Middle frontal gyrus (tissue), 1 donor: ENCODE data around the gene ATM.

Experiments
- DNase-seq: peaks from one replicate; pipeline ENCODE4 v3.0.0-alpha.2; 2015; ENCODE audit warnings: low spot score; ENCODE audit errors: extremely low spot score

ATM gene, protein sequence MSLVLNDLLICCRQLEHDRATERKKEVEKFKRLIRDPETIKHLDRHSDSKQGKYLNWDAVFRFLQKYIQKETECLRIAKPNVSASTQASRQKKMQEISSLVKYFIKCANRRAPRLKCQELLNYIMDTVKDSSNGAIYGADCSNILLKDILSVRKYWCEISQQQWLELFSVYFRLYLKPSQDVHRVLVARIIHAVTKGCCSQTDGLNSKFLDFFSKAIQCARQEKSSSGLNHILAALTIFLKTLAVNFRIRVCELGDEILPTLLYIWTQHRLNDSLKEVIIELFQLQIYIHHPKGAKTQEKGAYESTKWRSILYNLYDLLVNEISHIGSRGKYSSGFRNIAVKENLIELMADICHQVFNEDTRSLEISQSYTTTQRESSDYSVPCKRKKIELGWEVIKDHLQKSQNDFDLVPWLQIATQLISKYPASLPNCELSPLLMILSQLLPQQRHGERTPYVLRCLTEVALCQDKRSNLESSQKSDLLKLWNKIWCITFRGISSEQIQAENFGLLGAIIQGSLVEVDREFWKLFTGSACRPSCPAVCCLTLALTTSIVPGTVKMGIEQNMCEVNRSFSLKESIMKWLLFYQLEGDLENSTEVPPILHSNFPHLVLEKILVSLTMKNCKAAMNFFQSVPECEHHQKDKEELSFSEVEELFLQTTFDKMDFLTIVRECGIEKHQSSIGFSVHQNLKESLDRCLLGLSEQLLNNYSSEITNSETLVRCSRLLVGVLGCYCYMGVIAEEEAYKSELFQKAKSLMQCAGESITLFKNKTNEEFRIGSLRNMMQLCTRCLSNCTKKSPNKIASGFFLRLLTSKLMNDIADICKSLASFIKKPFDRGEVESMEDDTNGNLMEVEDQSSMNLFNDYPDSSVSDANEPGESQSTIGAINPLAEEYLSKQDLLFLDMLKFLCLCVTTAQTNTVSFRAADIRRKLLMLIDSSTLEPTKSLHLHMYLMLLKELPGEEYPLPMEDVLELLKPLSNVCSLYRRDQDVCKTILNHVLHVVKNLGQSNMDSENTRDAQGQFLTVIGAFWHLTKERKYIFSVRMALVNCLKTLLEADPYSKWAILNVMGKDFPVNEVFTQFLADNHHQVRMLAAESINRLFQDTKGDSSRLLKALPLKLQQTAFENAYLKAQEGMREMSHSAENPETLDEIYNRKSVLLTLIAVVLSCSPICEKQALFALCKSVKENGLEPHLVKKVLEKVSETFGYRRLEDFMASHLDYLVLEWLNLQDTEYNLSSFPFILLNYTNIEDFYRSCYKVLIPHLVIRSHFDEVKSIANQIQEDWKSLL (N-terminal part only)

DNA sequence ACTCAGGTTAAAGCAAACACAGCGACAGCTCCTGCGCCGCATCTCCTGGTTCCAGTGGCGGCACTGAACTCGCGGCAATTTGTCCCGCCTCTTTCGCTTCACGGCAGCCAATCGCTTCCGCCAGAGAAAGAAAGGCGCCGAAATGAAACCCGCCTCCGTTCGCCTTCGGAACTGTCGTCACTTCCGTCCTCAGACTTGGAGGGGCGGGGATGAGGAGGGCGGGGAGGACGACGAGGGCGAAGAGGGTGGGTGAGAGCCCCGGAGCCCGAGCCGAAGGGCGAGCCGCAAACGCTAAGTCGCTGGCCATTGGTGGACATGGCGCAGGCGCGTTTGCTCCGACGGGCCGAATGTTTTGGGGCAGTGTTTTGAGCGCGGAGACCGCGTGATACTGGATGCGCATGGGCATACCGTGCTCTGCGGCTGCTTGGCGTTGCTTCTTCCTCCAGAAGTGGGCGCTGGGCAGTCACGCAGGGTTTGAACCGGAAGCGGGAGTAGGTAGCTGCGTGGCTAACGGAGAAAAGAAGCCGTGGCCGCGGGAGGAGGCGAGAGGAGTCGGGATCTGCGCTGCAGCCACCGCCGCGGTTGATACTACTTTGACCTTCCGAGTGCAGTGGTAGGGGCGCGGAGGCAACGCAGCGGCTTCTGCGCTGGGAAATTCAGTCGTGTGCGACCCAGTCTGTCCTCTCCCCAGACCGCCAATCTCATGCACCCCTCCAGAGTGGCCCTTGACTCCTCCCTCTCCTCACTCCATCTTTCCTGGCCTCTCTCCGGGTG is at the start of gene ATM, which contains the start of gene NPAT:
ATM (plus strand) TSS at position 494 of the 774 bp plus-strand sequence. CDS start 4,558 bp downstream, outside the sequence.
NPAT (minus strand) TSS at position 65 of the 774 bp plus-strand sequence. CDS start 102 bp downstream, outside the sequence.
- DNase-seq, result peak; percentile 99

DNA sequence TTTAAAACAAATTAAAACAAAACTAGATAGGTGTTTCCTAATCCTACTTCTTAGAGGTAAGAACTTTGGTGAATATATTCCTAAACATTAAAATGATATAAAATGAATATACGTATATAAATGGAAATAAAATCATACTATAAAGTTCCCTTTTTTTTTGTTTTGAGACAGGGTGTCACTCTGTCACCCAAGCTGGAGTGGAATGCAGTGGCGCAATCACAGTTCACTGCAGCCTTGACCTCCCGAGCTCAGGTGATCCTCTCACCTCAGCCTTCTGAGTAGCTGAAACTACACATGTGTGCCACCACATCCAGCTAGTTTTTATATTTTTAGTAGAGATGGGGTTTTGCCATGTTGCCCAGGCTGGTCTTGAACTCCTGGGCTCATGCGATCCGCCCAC is 45.3 kb upstream of the ATM start:
- DNase-seq, result no peak

DNA sequence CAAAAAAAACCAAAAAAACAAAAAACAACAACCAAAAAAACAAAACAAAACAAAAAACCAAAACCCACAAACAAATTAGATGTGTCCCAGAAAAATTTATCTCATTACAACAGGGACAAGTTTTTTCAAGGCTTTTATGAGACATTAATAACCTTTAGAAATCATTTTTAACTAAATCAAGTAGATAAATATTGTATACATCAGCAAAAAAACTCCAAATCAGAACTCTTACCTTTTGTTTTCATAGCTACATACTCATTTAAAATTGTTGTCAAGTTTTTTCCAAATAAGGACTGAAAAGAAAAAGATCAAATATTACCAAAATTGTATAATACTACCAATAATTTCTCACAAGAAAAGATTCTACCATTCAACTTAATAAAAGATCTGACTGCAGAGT is 29.1 kb upstream of the ATM start:
- DNase-seq, result no peak

DNA sequence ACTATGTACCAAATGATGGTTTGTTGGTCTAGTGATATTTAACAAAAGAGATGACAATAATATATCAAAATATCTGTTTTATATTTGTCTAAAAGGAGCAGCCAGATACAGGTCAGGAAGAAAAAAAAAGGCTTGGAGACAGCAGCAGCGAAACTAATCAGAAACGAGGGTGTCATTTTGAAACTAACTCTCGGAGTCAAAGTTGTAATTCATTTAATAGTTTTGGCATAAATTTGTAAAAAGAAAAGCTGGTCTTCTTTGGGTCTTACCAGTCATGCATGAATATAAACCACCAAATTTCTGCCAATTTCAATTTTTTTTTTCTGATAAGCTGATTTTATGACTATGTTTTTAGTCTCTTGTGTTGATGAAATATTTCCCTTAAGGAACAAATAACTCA is 26.0 kb upstream of the ATM start:
- no peak for DNase-seq

DNA sequence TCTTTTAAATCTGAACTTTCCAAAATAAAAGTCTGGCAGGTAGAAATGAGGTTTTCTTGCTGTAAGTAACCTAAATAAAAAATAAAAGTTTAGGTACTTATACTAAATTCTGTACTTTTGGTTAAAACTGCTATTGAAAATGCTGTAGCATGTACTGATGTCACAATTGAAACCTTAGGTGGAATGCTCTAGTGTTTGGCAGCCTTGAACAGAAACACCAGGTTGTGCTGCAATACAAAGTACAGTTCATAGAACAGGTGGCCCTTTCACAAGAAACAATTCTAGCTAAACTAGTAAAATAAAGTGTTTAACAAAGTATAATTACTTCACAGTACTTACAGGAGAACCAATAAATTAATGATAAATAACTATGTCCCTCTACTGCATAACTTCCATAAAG is 25.5 kb upstream of the ATM start:
- DNase-seq, result no peak

DNA sequence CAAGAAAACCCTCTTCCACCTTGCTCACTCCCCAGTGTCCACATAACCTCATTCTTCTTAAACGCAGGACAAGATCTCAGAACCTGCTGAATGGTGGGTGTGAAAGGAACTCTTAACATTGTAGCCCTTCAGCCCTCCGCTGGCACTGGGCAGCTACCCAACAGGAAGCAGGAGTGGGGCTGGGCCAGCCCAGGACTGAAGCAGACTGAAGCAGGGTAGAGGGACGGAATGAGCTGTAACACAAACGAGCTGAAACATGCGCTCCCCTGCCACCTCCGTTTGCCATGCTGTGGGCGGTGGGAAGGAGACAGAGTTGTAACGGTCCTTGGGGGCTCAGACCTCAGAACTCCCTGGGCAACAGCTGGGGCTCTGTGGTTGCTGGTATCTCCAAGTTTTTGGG is 24.0 kb upstream of the ATM start:
- no peak for DNase-seq

DNA sequence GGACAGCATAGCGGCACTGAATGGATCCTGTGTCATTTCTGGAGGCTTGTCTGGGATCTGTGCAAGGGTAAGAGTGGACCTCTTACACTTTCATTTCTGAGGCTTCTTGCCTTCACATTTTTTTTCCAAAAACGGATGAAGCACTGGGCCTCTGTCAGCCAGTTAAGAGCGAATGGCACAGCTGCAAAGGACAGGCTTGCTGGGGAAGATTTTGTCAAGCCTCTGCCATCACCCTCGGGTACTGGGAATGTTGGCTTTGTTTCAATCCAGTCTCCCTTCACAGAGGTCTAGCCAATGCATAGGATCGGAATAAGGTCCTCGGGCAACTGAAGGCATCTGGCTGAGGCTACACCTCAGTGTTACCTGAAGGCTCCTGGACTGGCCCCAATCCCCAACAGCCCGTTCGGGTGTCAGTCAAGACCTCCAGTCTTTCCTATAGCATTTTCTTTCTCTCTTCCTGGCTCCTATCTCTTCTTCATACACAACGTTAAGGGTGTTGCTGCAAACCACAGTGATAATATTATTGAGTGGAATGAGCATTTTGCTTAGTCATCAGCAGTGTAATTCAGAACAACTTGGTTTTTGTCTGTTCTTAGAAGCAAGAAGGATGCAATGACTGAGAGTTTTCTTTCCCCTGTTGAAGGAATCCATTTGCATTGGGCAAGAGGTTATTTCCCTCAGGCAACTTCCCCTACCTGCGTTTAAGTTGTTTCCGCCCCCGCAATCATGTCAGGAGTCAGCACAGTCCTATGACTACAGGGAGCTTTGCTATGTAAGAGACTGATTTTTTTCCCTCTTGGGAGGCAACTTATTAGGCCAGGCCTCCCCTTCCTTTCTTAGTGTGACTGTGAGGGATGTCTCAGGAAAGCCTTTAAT is 23.2 kb upstream of the ATM start:
- no peak for DNase-seq

DNA sequence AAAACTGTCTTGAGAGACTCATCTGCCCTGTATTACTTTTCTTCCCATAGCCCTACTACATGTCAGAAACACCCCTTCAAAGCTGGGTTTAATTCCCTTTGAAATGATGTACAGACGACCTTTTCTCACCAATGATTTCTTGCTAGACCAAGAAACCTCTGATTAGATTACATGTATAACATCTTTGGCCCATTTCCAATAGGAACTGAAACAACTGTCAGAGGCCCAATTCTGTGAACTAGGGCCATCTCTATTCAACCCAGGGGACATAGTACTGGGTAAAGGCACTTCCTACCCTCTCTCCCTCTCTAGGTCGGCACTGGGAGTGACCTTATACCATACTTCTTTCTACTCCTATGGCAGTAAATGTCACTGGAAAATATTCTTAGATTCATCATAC is 19.8 kb upstream of the ATM start:
- DNase-seq, result no peak

DNA sequence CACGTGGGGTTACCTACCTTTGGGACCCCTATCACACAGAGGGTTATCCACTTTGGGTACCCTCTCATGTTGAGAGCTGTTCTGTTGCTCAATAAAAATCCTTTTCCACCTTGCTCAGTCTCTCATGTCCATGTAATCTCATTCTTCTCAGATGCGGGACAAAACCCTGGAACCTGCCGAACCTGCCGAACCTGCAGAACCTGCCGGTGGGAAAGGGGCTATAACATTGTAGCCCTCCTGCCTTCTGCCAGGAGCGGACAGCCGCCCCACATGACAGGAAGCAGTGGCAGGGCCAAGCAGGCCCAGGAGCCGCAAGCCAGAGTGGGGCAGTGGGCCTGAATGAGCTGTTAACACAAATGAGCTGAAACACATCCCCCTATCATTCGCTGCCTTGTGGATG is 18.5 kb upstream of the ATM start:
- DNase-seq, result no peak

DNA sequence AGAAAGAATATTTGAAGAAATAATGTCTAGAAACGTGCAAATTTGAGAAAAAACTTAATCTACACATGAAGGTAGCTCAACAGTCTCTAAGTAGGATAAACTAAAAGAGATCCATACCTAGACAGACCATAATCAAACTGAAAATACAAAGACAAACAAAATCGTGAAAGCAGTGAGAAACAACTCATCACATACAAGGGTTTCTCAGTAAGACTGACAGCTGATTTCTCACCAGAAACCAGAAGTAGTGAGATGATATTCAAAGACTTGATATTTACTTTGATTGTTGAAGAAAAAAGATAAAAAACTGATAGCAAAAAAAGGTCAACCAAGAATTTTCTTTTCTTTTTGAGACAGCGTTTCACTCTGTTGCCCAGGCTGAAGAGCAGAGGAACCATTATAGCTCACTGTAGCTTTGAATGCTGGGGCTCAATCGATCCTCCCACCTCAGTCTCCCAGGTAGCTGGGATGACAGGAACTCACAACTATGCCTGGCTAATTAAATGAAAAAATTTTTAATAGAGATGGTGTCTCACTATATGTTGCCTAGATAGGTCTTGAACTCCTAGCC is 17.9 kb upstream of the ATM start:
- DNase-seq, result no peak

DNA sequence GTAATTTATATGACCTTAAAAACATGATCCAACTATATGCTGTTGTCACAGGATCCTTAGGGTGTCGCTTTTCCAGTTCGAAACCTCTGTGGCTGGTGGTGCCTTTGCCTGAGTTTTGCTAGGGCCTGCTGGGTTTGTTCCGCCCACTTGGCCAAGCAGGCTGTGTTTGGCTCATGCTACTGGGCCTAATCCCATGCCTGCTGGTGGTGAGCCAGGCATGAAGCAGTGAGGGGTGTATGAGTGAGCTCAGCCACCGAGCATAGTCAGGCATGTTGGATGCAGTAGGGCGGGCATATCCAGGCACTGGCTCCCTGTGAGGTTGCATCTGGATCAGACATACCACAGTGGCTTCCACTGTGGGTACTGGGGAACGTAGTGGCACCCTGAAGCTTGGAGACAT is 16.7 kb upstream of the ATM start:
- no peak for DNase-seq

DNA sequence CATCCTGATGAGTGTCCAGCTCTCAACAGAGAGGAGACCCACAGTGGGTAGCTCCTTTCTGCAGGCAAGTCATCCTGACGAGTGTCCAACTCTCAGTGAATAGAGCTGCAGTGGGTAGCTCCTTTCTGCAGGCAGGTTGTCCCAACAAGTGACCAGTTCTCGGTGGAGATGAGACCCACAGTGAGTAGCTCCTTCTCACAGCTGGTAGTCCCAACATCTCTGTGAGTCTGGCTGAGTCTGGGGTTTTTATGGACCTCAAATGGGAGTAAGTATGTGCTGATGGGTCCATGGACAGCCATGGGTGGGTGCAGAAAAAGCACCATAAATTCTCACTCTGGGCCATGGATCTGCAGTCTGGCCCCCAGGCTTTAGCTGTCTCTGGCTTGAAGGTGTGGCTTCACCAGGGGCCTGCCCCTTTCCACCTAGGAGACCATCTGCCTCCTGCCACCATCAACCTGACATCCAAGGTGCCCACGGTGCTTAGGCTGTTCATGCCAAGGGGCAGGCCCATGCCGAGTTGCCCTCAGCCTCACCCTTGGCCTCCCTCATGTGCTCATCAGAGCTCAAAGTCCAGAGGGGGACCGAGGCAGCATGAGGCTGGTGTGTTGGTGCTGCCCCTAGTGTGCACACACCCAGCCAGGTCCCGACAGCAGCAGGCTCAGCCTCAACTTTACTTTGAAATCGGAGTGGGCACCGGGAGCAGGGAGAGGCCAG is 15.7 kb upstream of the ATM start:
- no peak for DNase-seq

DNA sequence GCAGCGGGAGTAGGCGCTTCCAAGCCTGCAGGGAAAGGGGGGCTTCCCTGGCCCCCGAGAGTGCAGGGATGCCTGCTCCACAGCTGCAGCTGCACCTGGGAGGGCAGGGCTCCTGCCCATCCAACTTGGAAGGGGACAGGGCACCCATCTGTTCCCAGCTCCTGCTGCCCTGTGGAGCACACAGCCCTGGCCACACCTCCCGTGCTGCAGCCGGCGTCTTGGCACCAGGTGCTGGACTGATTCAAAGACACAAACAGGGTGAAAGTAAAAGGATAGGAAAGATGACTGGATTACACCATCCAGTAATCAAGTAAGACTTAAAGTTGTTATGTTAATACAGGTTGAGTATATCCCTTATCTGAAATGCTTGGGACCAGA is 15.2 kb upstream of the ATM start:
- no peak for DNase-seq

DNA sequence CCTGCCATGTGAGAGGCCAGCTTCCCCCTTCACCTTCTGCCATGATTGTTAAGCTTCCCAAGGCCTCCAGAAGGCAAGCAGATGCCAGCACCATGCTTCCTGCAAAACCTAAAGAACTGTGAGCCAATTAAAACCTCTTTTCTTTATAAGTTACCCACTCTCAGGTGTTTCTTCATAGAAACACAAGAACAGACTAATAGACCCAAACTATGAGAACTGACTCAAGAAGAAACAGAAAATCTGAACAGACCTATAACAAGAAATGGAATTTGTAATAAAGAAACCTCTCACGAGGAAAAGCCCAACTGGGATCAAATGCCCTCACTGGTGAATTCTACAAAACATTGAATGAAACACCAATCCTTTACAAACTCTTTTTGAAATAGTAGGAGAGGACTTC is 12.4 kb upstream of the ATM start:
- DNase-seq, result no peak

DNA sequence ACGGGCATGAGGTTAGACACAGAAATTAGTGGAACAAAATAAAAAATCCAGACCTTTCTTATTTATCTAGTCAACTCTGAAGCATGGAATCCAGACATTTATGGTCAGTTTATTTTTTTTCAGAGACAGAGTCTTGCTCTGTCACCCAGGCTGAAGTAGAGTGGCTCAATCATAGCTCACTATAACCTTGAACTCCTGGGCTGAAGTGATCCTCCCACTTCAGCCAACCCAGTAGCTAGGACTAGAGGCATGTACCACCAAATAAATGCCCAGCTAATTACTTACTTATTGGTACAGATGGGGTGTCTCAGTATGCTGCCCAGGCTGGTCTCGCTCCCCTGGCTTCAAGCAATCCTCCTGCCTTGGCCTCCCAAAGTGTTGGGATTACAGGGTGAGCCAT is 9.1 kb upstream of the ATM start:
- DNase-seq, result no peak

DNA sequence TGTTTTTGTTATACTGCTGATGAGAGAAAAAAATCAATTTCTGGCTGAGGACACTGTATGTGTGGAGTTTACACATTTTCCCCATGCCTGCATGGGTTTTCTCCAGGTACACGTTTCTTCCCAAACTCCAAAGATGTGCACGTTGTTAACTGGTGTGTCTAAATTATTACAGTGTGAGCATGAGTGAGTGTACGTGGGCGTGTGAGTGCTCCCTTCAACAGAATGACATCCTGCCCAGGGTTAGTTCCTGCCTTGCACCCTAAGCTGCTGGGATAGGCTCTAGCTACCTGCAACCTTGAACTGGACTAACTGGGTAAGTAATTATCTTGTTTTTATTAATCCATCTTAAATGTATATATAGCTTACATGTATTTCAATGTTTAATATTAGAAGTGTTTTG is 5.9 kb upstream of the ATM start:
- no peak for DNase-seq

DNA sequence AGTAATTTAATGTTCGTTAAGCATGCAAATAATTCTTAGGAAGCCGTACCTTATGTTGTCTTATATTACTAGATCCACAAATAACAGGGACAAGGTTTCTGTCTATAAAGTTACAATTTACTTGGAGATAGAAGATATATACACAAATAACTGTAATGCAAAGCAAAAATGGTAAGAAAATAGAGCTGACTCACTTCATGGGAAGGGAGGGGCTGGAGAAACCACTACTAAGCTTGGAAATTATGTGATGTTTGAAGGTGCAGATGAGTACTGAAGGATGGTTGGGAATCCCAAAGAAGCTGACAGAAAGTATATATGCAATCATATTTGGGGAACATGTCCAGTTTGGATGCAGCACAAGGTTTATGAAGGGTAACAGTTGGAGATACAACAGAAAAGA is 4.4 kb upstream of the ATM start:
- DNase-seq, result no peak

DNA sequence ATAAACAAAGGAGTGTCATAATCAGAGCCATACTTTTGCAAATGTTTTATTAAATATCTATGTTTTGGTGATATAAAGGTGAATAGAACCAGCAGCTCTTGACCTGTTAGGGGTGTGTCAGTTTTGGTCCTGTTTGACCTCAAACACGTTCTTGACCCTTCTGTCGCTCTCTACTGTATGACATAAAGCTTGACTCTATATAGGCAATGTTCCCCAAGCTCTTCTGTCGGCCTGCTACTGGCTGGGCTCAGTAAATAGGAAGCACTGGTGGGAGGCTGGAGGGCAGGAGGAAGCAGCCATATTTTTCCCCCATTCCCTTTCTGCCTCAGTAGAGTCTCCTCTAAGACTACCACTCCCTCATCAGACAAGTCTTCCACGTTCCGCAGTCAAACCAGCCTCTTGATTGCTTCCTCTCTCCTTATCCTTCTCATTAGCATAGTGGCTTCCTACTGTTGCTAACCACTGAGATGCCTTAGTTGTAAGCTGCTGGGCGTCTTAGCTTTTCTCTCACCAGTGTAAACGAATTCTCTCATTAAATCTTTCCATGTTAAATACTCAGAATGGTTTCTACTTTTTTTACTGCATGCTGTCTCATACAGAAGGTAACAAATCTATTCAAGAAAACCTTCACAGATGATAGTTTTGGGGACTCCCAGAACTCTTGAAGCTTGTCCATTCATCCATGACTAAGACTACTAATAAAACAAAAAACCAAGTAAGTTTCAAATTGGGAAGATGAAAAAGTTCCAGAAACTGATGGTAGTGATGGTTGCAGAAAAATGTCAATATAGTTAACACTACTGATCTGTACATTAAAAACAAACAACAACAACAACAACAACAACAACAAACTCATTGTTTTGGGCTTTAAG is 3.7 kb upstream of the ATM start:
- DNase-seq, result no peak
